Small intestine (tissue), 7 donors: ENCODE data around the gene BABAM2. TPM values are rescaled to one million over a fixed set of nuclear protein-coding genes. Genes with fewer than 3 reads are reported as not detected.
A peak's percentile ranks its signal among the peaks of the same experiment; 100 is the strongest.
"Not testable (repeated sequence)": the region's sequence is repeated elsewhere in the genome, so short reads cannot be mapped to it uniquely, and the experiment has no call there.

ENCODE experiments used
- DNase-seq, 2 donors: peaks; one replicate each; pipeline versions ENCODE4 v3.0.0 to v3.0.0-alpha.2; 2013
- FAIRE-seq: peaks from 2 replicates; lab custom pipeline; 2012; peaks lifted over from hg19 to GRCh38; lab: Jason Lieb, UNC
- H3K27ac ChIP-seq, 3 donors: one replicate each; pipeline ENCODE4 v1.5.1; 2013; ENCODE audit warnings: low read length in 2 of 3, mild to moderate bottlenecking in 2 of 3, control low read depth in 1 of 3, inconsistent platforms in 1 of 3, low read depth in 1 of 3, moderate library complexity in 1 of 3
- H3K27me3 ChIP-seq, 3 donors: one replicate each; pipeline ENCODE4 v1.6.1; 2013; ENCODE audit warnings: low read length in 3 of 3, inconsistent platforms in 1 of 3; ENCODE audit not compliant: control insufficient read depth in 3 of 3, insufficient read depth in 3 of 3
- H3K36me3 ChIP-seq, 3 donors: one replicate each; pipeline ENCODE4 v1.6.1; 2013; ENCODE audit warnings: low read length in 3 of 3, inconsistent platforms in 1 of 3, low read depth in 1 of 3, mild to moderate bottlenecking in 1 of 3, moderate library complexity in 1 of 3; ENCODE audit not compliant: control insufficient read depth in 3 of 3, insufficient read depth in 2 of 3
- H3K4me1 ChIP-seq, 3 donors: one replicate each; pipeline ENCODE4 v1.6.1; 2013; ENCODE audit warnings: low read length in 2 of 3, inconsistent platforms in 1 of 3, low read depth in 1 of 3, mild to moderate bottlenecking in 1 of 3, moderate library complexity in 1 of 3; ENCODE audit not compliant: control insufficient read depth in 3 of 3, insufficient read depth in 2 of 3
- H3K4me3 ChIP-seq, 3 donors: one replicate each; pipeline ENCODE4 v1.5.1; 2013; ENCODE audit warnings: low read length in 3 of 3, control low read depth in 1 of 3, inconsistent platforms in 1 of 3, low read depth in 1 of 3, mild to moderate bottlenecking in 1 of 3, moderate library complexity in 1 of 3
- H3K9me3 ChIP-seq, 2 donors: one replicate each; pipeline ENCODE4 v1.6.1; 2013; ENCODE audit warnings: low read depth in 1 of 2, low read length in 1 of 2; ENCODE audit not compliant: control insufficient read depth in 2 of 2, insufficient read depth in 1 of 2
- WGBS, 3 donors: extraction: QIAGEN DNeasy Blood & Tissue Kit; methylation state at CpG; one replicate each; pipeline ENCODE4 v1.1.7; 2013; 5-methylcytosine and 5-hydroxymethylcytosine counted together
- polyA plus RNA-seq, 4 donors: library from polyadenylated mRNA; stranded (reverse) in 3 of 4; unstranded in 1 of 4; fragments of 200-250 nt in 3 of 4; fragments of 120-200 nt in 1 of 4; gene quantifications; one replicate each; pipeline versions ENCODE4 v1.2.1 to v1.2.3, GENCODE V29; 2013
- donor health status: healthy with polysubstance abuse.
- donor health status: control.
- donor health status: control.
- donor health status: Bipolar disorder and iron deficiency.
- donor health status: healthy.

BABAM2 gene
- polyA plus RNA-seq, 4 donors: 19.5 to 38.6 (median 21.5) TPM

- H3K4me3 ChIP-seq: no peak overlapping the region
- no peak for FAIRE-seq
- peaks cover 0 to 3% of the 10 kb centered on the region in 2 donors for H3K9me3 ChIP-seq
- no peaks in the 10 kb centered on the region for H3K4me1 ChIP-seq
- no peak for DNase-seq
- H3K27me3 ChIP-seq: no peaks in the 10 kb centered on the region
- H3K27ac ChIP-seq: no peak overlapping the region
- peaks cover 0 to under 1% (median 0%) of the 10 kb centered on the region in 3 donors for H3K36me3 ChIP-seq
These were observed 109.8 kb downstream of the BABAM2 start for GRCh38 chr2:28000287-28000686.

GRCh38 chr2:28002181-28002580 lies 111.7 kb downstream of the BABAM2 start:
- DNase-seq (no peak), FAIRE-seq (no peak)
- Histone ChIP-seq H3K27me3 (no peaks in the 10 kb centered on the region), H3K36me3 (no peaks in the 10 kb centered on the region), H3K4me1 (no peaks in the 10 kb centered on the region), H3K27ac (no peak overlapping the region), H3K4me3 (no peak overlapping the region), H3K9me3 (peaks cover 0 to 3% of the 10 kb centered on the region in 2 donors)
- WGBS, 3 donors: 93 to 98% (median 97%) methylated on average over 2 of the region's 2 CpGs

GRCh38 chr2:28004086-28004485 lies 113.6 kb downstream of the BABAM2 start:
- no peak for FAIRE-seq
- no peak for DNase-seq
- 56 to 82% (median 67%) methylated on average over 2 of the region's 2 CpGs for WGBS, 3 donors
- H3K27ac ChIP-seq: no peak overlapping the region
- no peak overlapping the region for H3K4me3 ChIP-seq
- H3K36me3 ChIP-seq: no peaks in the 10 kb centered on the region
- H3K27me3 ChIP-seq: no peaks in the 10 kb centered on the region
- no peaks in the 10 kb centered on the region for H3K4me1 ChIP-seq
- peaks cover 0 to 3% of the 10 kb centered on the region in 2 donors for H3K9me3 ChIP-seq

- DNase-seq: no peak
- FAIRE-seq: no peak
- Histone ChIP-seq H3K36me3 (no peaks in the 10 kb centered on the region), H3K4me1 (no peaks in the 10 kb centered on the region), H3K27me3 (no peaks in the 10 kb centered on the region), H3K4me3 (no peak overlapping the region), H3K9me3 (no peaks in the 10 kb centered on the region), H3K27ac (no peak overlapping the region)
These were observed 119.2 kb downstream of the BABAM2 start for GRCh38 chr2:28009732-28010131.

GRCh38 chr2:28011322-28011737 lies 120.8 kb downstream of the BABAM2 start:
- DNase-seq (peak in 1 of 2 donors; percentile 45), FAIRE-seq (no peak)
- WGBS, 3 donors: 52 to 66% (median 52%) methylated on average over 3 of the region's 3 CpGs
- no peaks in the 10 kb centered on the region for H3K27me3 ChIP-seq
- peaks cover 0 to 2% (median 0%) of the 10 kb centered on the region in 3 donors for H3K36me3 ChIP-seq
- H3K9me3 ChIP-seq: no peaks in the 10 kb centered on the region
- H3K4me3 ChIP-seq: no peak overlapping the region
- no peaks in the 10 kb centered on the region for H3K4me1 ChIP-seq
- H3K27ac ChIP-seq: no peak overlapping the region

- H3K27me3 ChIP-seq, H3K9me3 ChIP-seq, H3K4me3 ChIP-seq, H3K27ac ChIP-seq, FAIRE-seq, H3K36me3 ChIP-seq, DNase-seq, H3K4me1 ChIP-seq: not testable (repeated sequence)
- WGBS, 3 donors: 92 to 95% (median 94%) methylated on average over 2 of the region's 2 CpGs
These were observed 127.9 kb downstream of the BABAM2 start for GRCh38 chr2:28018474-28018873.

GRCh38 chr2:28019521-28019920 lies 129.0 kb downstream of the BABAM2 start:
- not testable (repeated sequence) for H3K9me3 ChIP-seq, H3K36me3 ChIP-seq, H3K4me3 ChIP-seq, H3K27ac ChIP-seq, FAIRE-seq, H3K4me1 ChIP-seq, DNase-seq, H3K27me3 ChIP-seq
- WGBS, 3 donors: 87 to 95% (median 93%) methylated on average over 2 of the region's 2 CpGs

- H3K27ac ChIP-seq: no peak overlapping the region
- no peaks in the 10 kb centered on the region for H3K4me1 ChIP-seq
- WGBS, 3 donors: 92 to 95% (median 92%) methylated on average over 9 of the region's 9 CpGs
- no peaks in the 10 kb centered on the region for H3K27me3 ChIP-seq
- H3K36me3 ChIP-seq: peaks cover 0 to 4% (median 0%) of the 10 kb centered on the region in 3 donors
- DNase-seq: no peak
- H3K9me3 ChIP-seq: no peaks in the 10 kb centered on the region
- no peak for FAIRE-seq
- H3K4me3 ChIP-seq: no peak overlapping the region
These were observed 131.4 kb downstream of the BABAM2 start for GRCh38 chr2:28021898-28022297.

- no peaks in the 10 kb centered on the region for H3K27me3 ChIP-seq
- no peaks in the 10 kb centered on the region for H3K4me1 ChIP-seq
- 96 to 97% (median 97%) methylated on average over 4 of the region's 4 CpGs for WGBS, 3 donors
- no peak for FAIRE-seq
- DNase-seq: no peak
- H3K36me3 ChIP-seq: peaks cover 0 to 4% (median 0%) of the 10 kb centered on the region in 3 donors
- H3K4me3 ChIP-seq: no peak overlapping the region
- H3K9me3 ChIP-seq: no peaks in the 10 kb centered on the region
- no peak overlapping the region for H3K27ac ChIP-seq
These were observed 134.6 kb downstream of the BABAM2 start for GRCh38 chr2:28025123-28025522.
